ENCODE data around the gene CHN2.

The CHN2 gene

DNA sequence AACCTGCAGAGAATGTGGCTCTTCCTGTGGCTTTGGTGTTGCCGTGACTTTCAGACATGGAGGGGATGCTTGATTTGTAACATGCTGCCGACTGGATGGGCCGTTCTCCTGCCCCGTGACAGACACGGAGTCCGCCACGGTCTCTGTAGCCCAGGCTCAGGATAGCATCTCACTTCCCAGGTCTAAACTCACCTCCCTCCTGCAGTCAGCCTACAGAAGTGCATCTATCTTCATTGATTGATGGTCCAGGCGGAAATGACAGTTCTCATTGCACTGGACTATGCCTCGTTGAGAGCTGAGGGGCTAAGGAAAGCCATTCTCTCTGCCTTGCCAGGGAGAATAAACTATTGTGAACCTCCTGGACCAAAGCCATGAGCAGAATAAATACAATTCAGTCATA lies 77.5 kb downstream of the CHN2 start:
- TF ChIP-seq, protein P1, sequence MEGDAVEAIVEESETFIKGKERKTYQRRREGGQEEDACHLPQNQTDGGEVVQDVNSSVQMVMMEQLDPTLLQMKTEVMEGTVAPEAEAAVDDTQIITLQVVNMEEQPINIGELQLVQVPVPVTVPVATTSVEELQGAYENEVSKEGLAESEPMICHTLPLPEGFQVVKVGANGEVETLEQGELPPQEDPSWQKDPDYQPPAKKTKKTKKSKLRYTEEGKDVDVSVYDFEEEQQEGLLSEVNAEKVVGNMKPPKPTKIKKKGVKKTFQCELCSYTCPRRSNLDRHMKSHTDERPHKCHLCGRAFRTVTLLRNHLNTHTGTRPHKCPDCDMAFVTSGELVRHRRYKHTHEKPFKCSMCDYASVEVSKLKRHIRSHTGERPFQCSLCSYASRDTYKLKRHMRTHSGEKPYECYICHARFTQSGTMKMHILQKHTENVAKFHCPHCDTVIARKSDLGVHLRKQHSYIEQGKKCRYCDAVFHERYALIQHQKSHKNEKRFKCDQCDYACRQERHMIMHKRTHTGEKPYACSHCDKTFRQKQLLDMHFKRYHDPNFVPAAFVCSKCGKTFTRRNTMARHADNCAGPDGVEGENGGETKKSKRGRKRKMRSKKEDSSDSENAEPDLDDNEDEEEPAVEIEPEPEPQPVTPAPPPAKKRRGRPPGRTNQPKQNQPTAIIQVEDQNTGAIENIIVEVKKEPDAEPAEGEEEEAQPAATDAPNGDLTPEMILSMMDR (conservative IDR thresholded peaks at IDR 0.05; ENCODE audit: low read depth, low read length), result no peak
- Histone ChIP-seq H4K20me1 (ENCODE audit: insufficient read depth) (no peaks in the 10 kb centered on the region), H3K27ac (no peak overlapping the region), H3K4me1 (ENCODE audit: low read depth, poor library complexity, severe bottlenecking) (no peaks in the 10 kb centered on the region), H3K4me3 (IDR thresholded peaks at IDR 0.05; ENCODE audit: insufficient read depth, low read depth, low read length) (no peak overlapping the region), H3K27me3 (ENCODE audit: insufficient read depth, low read depth) (no peaks in the 10 kb centered on the region), H3K36me3 (ENCODE audit: insufficient read depth) (no peaks in the 10 kb centered on the region), H2AFZ (ENCODE audit: low read depth) (no peak overlapping the region), H3K4me2 (no peak overlapping the region), H3K79me2 (ENCODE audit: insufficient read depth, low read depth) (no peaks in the 10 kb centered on the region), H3K9ac (no peak overlapping the region)

DNA sequence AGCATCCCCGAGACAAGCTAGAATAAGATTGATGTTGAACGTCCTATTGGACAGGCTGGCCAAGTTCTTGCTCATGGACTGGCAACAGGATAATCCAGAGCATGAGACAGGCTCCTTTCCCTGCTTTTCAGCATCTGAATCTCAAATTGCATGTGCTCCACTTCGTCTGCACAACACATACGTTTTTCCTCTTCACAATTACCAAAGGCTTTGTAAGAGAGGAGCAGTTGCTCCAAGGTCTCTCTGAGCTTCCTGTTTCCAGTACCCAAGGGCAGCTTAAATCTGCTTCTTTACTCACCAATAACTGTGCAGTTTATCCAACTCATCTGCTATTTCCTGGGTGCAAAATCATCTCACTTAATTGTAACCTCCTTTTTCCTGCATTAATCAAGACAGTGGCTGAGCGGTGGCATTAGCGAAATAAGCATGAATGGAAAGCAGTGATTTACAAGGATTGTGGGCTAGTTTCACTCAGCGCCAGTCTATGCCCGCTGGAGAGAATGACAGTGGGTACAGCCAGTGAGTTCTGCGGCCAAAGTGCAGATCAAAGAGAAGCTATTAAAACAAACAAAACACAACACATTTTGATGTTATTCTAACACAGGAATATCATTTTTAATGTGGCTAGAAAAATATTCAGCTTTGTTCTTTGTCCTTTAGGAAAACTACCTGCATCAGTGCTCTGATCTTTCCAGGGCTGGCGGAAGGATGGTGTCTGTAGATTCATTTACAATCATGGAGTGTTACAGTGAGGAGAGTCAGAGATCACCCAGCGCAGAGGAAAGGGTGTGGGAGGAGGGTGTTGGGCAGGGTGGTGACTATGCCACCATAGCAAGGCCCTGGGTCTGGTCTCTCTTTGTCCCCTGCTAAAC lies 79.8 kb downstream of the CHN2 start:
- Histone ChIP-seq H3K36me3 (ENCODE audit: insufficient read depth) (no peaks in the 10 kb centered on the region), H3K9ac (no peak overlapping the region), H3K79me2 (ENCODE audit: insufficient read depth, low read depth) (no peaks in the 10 kb centered on the region), H3K4me3 (IDR thresholded peaks at IDR 0.05; ENCODE audit: insufficient read depth, low read depth, low read length) (no peak overlapping the region), H3K27ac (no peak overlapping the region), H2AFZ (ENCODE audit: low read depth) (no peak overlapping the region), H3K27me3 (ENCODE audit: insufficient read depth, low read depth) (no peaks in the 10 kb centered on the region), H3K4me2 (no peak overlapping the region), H3K4me1 (ENCODE audit: low read depth, poor library complexity, severe bottlenecking) (peaks cover 21% of the 10 kb centered on the region), H4K20me1 (ENCODE audit: insufficient read depth) (no peaks in the 10 kb centered on the region)
- TF ChIP-seq, protein P1 (conservative IDR thresholded peaks at IDR 0.05; ENCODE audit: low read depth, low read length), result no peak

DNA sequence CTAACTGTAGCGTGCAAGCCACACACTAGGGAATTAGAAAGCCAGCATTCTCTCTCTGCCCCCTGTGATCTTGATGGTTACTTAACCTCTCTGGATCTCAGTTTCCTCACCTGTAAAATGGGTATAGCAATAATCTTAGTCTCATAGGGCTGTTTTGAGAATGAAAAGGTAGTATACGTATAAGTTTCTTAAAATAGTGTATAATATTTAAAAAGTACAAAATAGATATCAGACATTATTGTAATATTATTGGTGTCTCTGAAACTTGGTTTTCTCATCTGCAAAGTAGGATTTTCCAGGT lies 80.4 kb downstream of the CHN2 start:
- Histone ChIP-seq H3K4me2 (no peak overlapping the region), H4K20me1 (ENCODE audit: insufficient read depth) (no peaks in the 10 kb centered on the region), H3K27ac (no peak overlapping the region), H3K79me2 (ENCODE audit: insufficient read depth, low read depth) (no peaks in the 10 kb centered on the region), H3K27me3 (ENCODE audit: insufficient read depth, low read depth) (no peaks in the 10 kb centered on the region), H3K36me3 (ENCODE audit: insufficient read depth) (no peaks in the 10 kb centered on the region), H3K9ac (no peak overlapping the region), H2AFZ (ENCODE audit: low read depth) (no peak overlapping the region), H3K4me1 (ENCODE audit: low read depth, poor library complexity, severe bottlenecking) (peaks cover 21% of the 10 kb centered on the region), H3K4me3 (IDR thresholded peaks at IDR 0.05; ENCODE audit: insufficient read depth, low read depth, low read length) (no peak overlapping the region)
- TF ChIP-seq, protein P1 (conservative IDR thresholded peaks at IDR 0.05; ENCODE audit: low read depth, low read length), result no peak

DNA sequence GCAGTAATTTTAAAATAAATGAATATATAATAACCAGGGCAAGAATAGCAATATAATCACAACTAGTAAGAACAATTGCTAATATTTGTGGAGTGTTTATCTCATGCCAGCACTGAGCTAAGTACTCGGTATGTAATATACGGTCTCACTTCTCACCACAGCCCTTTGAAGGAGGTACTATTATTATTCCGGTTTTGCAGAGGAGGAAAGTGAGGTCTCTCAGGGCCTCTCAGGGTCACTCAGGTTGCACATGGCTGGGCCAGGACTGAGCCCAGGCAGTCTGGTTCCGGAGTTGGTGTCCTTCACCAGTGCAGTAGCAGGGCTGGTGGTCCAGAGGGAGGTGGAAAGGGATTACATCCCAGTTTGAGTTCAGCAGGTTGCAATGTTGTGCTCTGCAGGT lies 80.9 kb downstream of the CHN2 start:
- no peak overlapping the region for H3K27ac ChIP-seq
- no peaks in the 10 kb centered on the region for H3K36me3 ChIP-seq (ENCODE audit: insufficient read depth)
- H2AFZ ChIP-seq (ENCODE audit: low read depth), result no peak overlapping the region
- H3K4me1 ChIP-seq (ENCODE audit: low read depth, poor library complexity, severe bottlenecking), result peaks cover 21% of the 10 kb centered on the region
- no peak overlapping the region for H3K9ac ChIP-seq
- H3K79me2 ChIP-seq (ENCODE audit: insufficient read depth, low read depth), result no peaks in the 10 kb centered on the region
- TF ChIP-seq, protein P1 (conservative IDR thresholded peaks at IDR 0.05; ENCODE audit: low read depth, low read length), result no peak
- H3K4me2 ChIP-seq, result no peak overlapping the region
- H3K4me3 ChIP-seq (IDR thresholded peaks at IDR 0.05; ENCODE audit: insufficient read depth, low read depth, low read length), result no peak overlapping the region
- H4K20me1 ChIP-seq (ENCODE audit: insufficient read depth), result no peaks in the 10 kb centered on the region
- no peaks in the 10 kb centered on the region for H3K27me3 ChIP-seq (ENCODE audit: insufficient read depth, low read depth)

Measured in KMS-11 (cell line).